ELF-1 (cell line): ENCODE results near the gene CUL4A.
"Not testable (repeated sequence)": the region's sequence is repeated elsewhere in the genome, so short reads cannot be mapped to it uniquely, and the experiment has no call there.

Experiments
- DNase-seq: peaks from one replicate; pipeline ENCODE4 v3.0.0-alpha.2; 2016; ENCODE audit warnings: low read depth, low spot score

Gene CUL4A

GRCh38 chr13:113238536-113238935 is 29.1 kb downstream of the CUL4A start:
- no peak for DNase-seq

GRCh38 chr13:113239357-113239756 is 29.9 kb downstream of the CUL4A start:
- DNase-seq, result no peak

GRCh38 chr13:113239986-113240385 is 30.6 kb downstream of the CUL4A start:
- no peak for DNase-seq

- DNase-seq, result not testable (repeated sequence)
Observed at GRCh38 chr13:113241623-113242022, 32.2 kb downstream of the CUL4A start.

GRCh38 chr13:113243847-113244246 is 34.4 kb downstream of the CUL4A start:
- DNase-seq, result no peak

- no peak for DNase-seq
Observed at GRCh38 chr13:113245849-113246796, 36.7 kb downstream of the CUL4A start.

GRCh38 chr13:113252516-113253095 is 43.2 kb downstream of the CUL4A start:
- no peak for DNase-seq

- not testable (repeated sequence) for DNase-seq
Observed at GRCh38 chr13:113257908-113258307, 48.5 kb downstream of the CUL4A start.

- DNase-seq, result no peak
Observed at GRCh38 chr13:113258321-113259054, 49.1 kb downstream of the CUL4A start.

- DNase-seq, result no peak
Observed at GRCh38 chr13:113260996-113261395, 51.6 kb downstream of the CUL4A start.

GRCh38 chr13:113263016-113263415 is 53.6 kb downstream of the CUL4A start:
- not testable (repeated sequence) for DNase-seq

- no peak for DNase-seq
Observed at GRCh38 chr13:113267642-113268405, 58.4 kb downstream of the CUL4A start.

- no peak for DNase-seq
Observed at GRCh38 chr13:113272031-113272430, 62.6 kb downstream of the CUL4A start.

- DNase-seq, result no peak
Observed at GRCh38 chr13:113272701-113273181, 63.3 kb downstream of the CUL4A start.

- no peak for DNase-seq
Observed at GRCh38 chr13:113273321-113273720, 63.9 kb downstream of the CUL4A start.

- peak; percentile 12 for DNase-seq
Observed at GRCh38 chr13:113273851-113274590, 64.6 kb downstream of the CUL4A start.

GRCh38 chr13:113274721-113275120 is 65.3 kb downstream of the CUL4A start:
- DNase-seq, result no peak

- peak; percentile 65 for DNase-seq
Observed at GRCh38 chr13:113275387-113275786, 66.0 kb downstream of the CUL4A start.

- DNase-seq, result no peak
Observed at GRCh38 chr13:113280126-113280525, 70.7 kb downstream of the CUL4A start.

- DNase-seq, result no peak
Observed at GRCh38 chr13:113283904-113284303, 74.5 kb downstream of the CUL4A start.

- no peak for DNase-seq
Observed at GRCh38 chr13:113288880-113289279, 79.5 kb downstream of the CUL4A start.
